Breast epithelium (tissue), 3 donors: ENCODE results near the gene PAPPA.

ENCODE experiments used
- CTCF ChIP-seq, 3 donors: fragments of 450-650 bp; IDR thresholded peaks; one replicate each; pipeline ENCODE4 v1.5.1; 2016 to 2017; ENCODE audit warnings: antibody characterized with exemption in 3 of 3, mild to moderate bottlenecking in 3 of 3, moderate library complexity in 3 of 3
- POLR2A ChIP-seq: fragments of 450-650 bp; IDR thresholded peaks from one replicate; pipeline ENCODE4 v1.6.1; 2016; ENCODE audit warnings: antibody characterized with exemption, mild to moderate bottlenecking, moderate library complexity

- TF ChIP-seq CTCF (IDR thresholded peaks at IDR 0.05) (no peak), POLR2A (no peak)
Measured at GRCh38 chr9:116270546-116270945, 117.0 kb downstream of the PAPPA start.
